Esophagus squamous epithelium (tissue), 4 donors: ENCODE results near the gene ODAD4.
"Not testable (repeated sequence)": the region's sequence is repeated elsewhere in the genome, so short reads cannot be mapped to it uniquely, and the experiment has no call there.

Experiments used
- POLR2A ChIP-seq, 4 donors: fragments of 450-650 bp; IDR thresholded peaks; one replicate each; pipeline ENCODE4 v1.6.1; 2017; ENCODE audit warnings: antibody characterized with exemption in 4 of 4, mild to moderate bottlenecking in 4 of 4, moderate library complexity in 3 of 4
- TF ChIP-seq, protein P1 (sequence below), 6 experiments: fragments of 450-650 bp in 4 of 6; fragments of 200-600 bp in 2 of 6; sonication (generic) in 2 of 6; IDR thresholded peaks; one replicate each; pipeline ENCODE4 v1.5.1; 2016 to 2019; ENCODE audit warnings: antibody characterized with exemption in 6 of 6, mild to moderate bottlenecking in 4 of 6, moderate library complexity in 4 of 6

DNA sequence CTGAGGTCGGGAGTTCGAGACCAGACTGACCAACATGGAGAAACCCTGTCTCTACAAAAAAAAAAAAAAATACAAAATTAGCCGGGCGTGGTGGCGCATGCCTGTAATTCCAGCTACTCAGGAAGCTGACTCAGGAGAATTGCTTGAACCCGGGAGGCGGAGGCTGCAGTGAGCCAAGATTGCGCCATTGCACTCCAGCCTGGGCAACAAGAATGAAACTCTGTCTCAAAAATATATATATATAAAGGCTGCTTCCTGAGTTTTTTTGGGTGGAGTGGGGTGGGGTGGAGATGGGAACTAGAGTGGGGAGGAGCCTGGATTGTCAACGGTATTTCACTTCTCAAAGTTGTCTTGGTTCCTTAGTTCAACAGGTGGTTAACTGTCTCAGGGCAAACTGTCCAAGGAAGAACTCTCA is 79.9 kb downstream of the ODAD4 start:
- TF ChIP-seq, protein P1, sequence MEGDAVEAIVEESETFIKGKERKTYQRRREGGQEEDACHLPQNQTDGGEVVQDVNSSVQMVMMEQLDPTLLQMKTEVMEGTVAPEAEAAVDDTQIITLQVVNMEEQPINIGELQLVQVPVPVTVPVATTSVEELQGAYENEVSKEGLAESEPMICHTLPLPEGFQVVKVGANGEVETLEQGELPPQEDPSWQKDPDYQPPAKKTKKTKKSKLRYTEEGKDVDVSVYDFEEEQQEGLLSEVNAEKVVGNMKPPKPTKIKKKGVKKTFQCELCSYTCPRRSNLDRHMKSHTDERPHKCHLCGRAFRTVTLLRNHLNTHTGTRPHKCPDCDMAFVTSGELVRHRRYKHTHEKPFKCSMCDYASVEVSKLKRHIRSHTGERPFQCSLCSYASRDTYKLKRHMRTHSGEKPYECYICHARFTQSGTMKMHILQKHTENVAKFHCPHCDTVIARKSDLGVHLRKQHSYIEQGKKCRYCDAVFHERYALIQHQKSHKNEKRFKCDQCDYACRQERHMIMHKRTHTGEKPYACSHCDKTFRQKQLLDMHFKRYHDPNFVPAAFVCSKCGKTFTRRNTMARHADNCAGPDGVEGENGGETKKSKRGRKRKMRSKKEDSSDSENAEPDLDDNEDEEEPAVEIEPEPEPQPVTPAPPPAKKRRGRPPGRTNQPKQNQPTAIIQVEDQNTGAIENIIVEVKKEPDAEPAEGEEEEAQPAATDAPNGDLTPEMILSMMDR (IDR thresholded peaks at IDR 0.05) = not testable (repeated sequence)
- not testable (repeated sequence) for TF ChIP-seq POLR2A (IDR thresholded peaks at IDR 0.05)
